Iris pigment epithelial cell (primary cell): Measurements from ENCODE around the gene RBL1.

Source experiments
- DNase-seq: peaks from one replicate; pipeline ENCODE4 v3.0.0-alpha.2; 2011; ENCODE audit warnings: low read depth

RBL1 gene

GRCh38 chr20:36950414-36951197 is 145.2 kb downstream of the RBL1 start:
- DNase-seq: peak; percentile 29
